Measurements from ENCODE around the gene LTA4H. TPM values are rescaled to one million over a fixed set of nuclear protein-coding genes. Genes with fewer than 3 reads are reported as not detected.

Gene LTA4H
- total RNA-seq, 4 donors from 2014 or later, result 41.4 to 50.2 (median 44.7) TPM

- no peak overlapping the region for H3K27ac ChIP-seq
- 67 to 73% methylated on average over 7 of the region's 7 CpGs for WGBS, 2 donors
- H3K4me3 ChIP-seq, result no peak overlapping the region
- no peak for DNase-seq (ENCODE audit: low spot score in 2 of 2)
- TF ChIP-seq EP300 (IDR thresholded peaks at IDR 0.05) (no peak), POLR2A (IDR thresholded peaks at IDR 0.05) (no peak), CTCF (IDR thresholded peaks at IDR 0.05) (no peak)
- no peaks in the 10 kb centered on the region for H3K36me3 ChIP-seq
- peaks cover 0 to 14% (median 0%) of the 10 kb centered on the region in 4 donors for H3K9me3 ChIP-seq
- H3K4me1 ChIP-seq, result peaks cover 0 to 5% (median 0%) of the 10 kb centered on the region in 4 donors
- no peaks in the 10 kb centered on the region for H3K27me3 ChIP-seq
These were observed 24.7 kb upstream of the LTA4H start for GRCh38 chr12:96060041-96060440.

- peaks cover 0 to 14% (median 0%) of the 10 kb centered on the region in 4 donors for H3K9me3 ChIP-seq
- H3K4me1 ChIP-seq, result peaks cover 0 to 9% (median 0%) of the 10 kb centered on the region in 4 donors
- no peak overlapping the region for H3K4me3 ChIP-seq
- H3K27ac ChIP-seq, result no peak overlapping the region
- H3K36me3 ChIP-seq, result no peaks in the 10 kb centered on the region
- WGBS, 2 donors, result 78 to 83% methylated on average over 4 of the region's 4 CpGs
- DNase-seq (ENCODE audit: low spot score in 2 of 2), result no peak
- no peak for TF ChIP-seq POLR2A (IDR thresholded peaks at IDR 0.05)
- H3K27me3 ChIP-seq, result no peaks in the 10 kb centered on the region
These were observed 22.7 kb upstream of the LTA4H start for GRCh38 chr12:96057986-96058553.

- no peaks in the 10 kb centered on the region for H3K27me3 ChIP-seq
- peaks cover 0 to 6% (median 0%) of the 10 kb centered on the region in 4 donors for H3K4me1 ChIP-seq
- no peak for DNase-seq (ENCODE audit: low spot score in 2 of 2)
- WGBS, 2 donors, result 91 to 93% methylated on average over 8 of the region's 8 CpGs
- H3K36me3 ChIP-seq, result no peaks in the 10 kb centered on the region
- H3K4me3 ChIP-seq, result no peak overlapping the region
- H3K9me3 ChIP-seq, result peaks cover 0 to 14% (median 0%) of the 10 kb centered on the region in 4 donors
- no peak overlapping the region for H3K27ac ChIP-seq
- TF ChIP-seq CTCF (IDR thresholded peaks at IDR 0.05) (no peak), POLR2A (IDR thresholded peaks at IDR 0.05) (no peak), EP300 (IDR thresholded peaks at IDR 0.05) (no peak)
These were observed 21.5 kb upstream of the LTA4H start for GRCh38 chr12:96056646-96057455.

DNA sequence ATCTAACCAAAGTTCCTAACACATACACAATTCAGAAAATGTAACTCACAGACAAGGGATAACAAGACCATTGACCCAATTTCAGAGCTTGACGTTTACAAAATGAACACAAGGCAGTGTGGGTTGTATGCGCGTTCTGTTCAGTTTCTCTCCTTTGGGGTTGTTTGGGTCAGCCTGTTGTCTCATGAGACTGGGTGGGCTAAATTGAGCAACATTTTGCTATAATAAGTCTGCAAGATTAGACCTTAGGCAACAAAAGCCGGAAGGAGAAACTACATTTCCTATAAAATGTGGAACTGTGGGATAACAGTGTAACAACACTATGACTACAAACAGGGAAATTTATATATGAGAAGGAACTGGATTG, 18.8 kb upstream of the LTA4H start:
- DNase-seq (ENCODE audit: low spot score in 2 of 2), result no peak
- peak overlapping the region in 2 of 4 donors; percentile 57 to 58 for H3K27ac ChIP-seq
- WGBS, 2 donors, result 21 to 22% methylated on average over 4 of the region's 4 CpGs

DNA sequence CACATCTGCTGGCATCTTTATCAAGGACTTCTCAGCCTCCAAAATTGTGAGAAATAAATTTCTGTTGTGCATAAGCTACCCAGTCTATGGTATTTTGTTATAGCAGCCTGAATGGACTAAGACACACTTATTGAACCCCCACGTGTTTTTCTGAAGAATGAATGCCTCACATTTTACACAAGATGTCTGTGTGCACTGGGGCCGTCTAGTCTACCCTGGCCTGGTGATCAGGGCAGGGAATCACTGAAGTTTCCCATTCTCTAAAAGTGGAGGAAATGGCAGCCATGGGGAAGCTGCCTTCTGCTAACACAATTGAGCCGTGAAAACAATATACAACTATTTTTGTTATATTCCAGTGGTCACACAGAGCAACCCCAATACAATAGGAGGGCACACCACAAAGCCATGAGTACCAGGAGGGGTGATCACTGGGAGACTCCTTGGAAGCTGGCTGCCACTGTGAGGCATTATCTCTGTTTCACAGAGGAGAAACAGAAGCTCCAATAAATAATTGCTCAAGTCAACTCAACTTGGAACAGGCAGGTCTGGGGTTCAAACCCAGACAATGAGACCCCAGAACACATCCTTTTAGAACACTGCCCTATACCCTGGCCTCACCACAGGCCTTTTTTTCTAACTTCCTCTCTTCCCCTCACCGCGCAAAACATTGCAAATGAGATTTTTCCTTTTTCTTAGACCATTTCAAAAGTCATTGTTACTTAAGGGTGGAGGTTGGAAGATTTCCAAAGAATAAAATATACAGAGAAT, 18.3 kb upstream of the LTA4H start:
- Histone ChIP-seq H3K4me1 (peaks cover 0 to 4% (median 0%) of the 10 kb centered on the region in 4 donors), H3K27me3 (no peaks in the 10 kb centered on the region), H3K9me3 (peaks cover 0 to 14% (median 0%) of the 10 kb centered on the region in 4 donors), H3K4me3 (no peak overlapping the region), H3K36me3 (no peaks in the 10 kb centered on the region), H3K27ac (peak overlapping the region in 2 of 4 donors; percentile 57 to 58)
- 41 to 61% methylated on average over 5 of the region's 5 CpGs for WGBS, 2 donors
- TF ChIP-seq POLR2A (IDR thresholded peaks at IDR 0.05) (no peak), CTCF (IDR thresholded peaks at IDR 0.05) (no peak), EP300 (IDR thresholded peaks at IDR 0.05) (no peak)
- DNase-seq (ENCODE audit: low spot score in 2 of 2), result no peak

More for the DNA sequence above, 18.8 kb upstream of the LTA4H start:
- no peaks in the 10 kb centered on the region for H3K27me3 ChIP-seq
- TF ChIP-seq POLR2A (IDR thresholded peaks at IDR 0.05) (no peak), EP300 (IDR thresholded peaks at IDR 0.05) (peak in 1 of 2 donors; percentile 74)
- no peak overlapping the region for H3K4me3 ChIP-seq
- peaks cover 0 to 14% (median 0%) of the 10 kb centered on the region in 4 donors for H3K9me3 ChIP-seq
- no peaks in the 10 kb centered on the region for H3K36me3 ChIP-seq
- peaks cover 0 to 4% (median 0%) of the 10 kb centered on the region in 4 donors for H3K4me1 ChIP-seq

Measured in tibial nerve (tissue), 4 donors.